Panc1 (cell line): Measurements from ENCODE around the gene ANKLE2. TPM values are rescaled to one million over a fixed set of nuclear protein-coding genes. Genes with fewer than 3 reads are reported as not detected.

Experiments
- ATAC-seq: fragments of 200-7000 bp; cut with Tn5 transposase; 2 replicates; pipeline ENCODE4 v1.9.1; 2020; ENCODE audit warnings: mild to moderate bottlenecking, moderate library complexity
- BruUV-seq: library from RNA; stranded (reverse); fragments of 400-500 nt; replicated peaks from 2 replicates; lab custom pipeline; 2021; lab: Mats Ljungman, UMichigan
- CTCF ChIA-PET: fragments of 300-600 bp; sonication (Branson Sonifier 250); formaldehyde crosslinking; loops from one replicate; lab custom pipeline; 2022; ENCODE audit warnings: antibody characterized with exemption; lab: Charles Lee
- POLR2A ChIA-PET: fragments of 300-600 bp; sonication (Branson Sonifier 250); formaldehyde crosslinking; loops from one replicate; lab custom pipeline; 2022; ENCODE audit warnings: antibody characterized with exemption; lab: Charles Lee
- DNase-seq: peaks from one replicate; pipeline ENCODE4 v3.0.0-alpha.2; 2010; ENCODE audit warnings: low read depth, low spot score
- H3K27ac ChIP-seq: 2 replicates; pipeline ENCODE4 v1.5.1; 2011; ENCODE audit warnings: mild to moderate bottlenecking, low read length, inconsistent platforms
- H3K27me3 ChIP-seq: fragments of 200-500 bp; sonication (Bioruptor generic); 2 replicates; pipeline ENCODE4 v1.6.0; 2014; ENCODE audit warnings: low read length, inconsistent platforms; ENCODE audit not compliant: control insufficient read depth, insufficient read depth
- H3K36me3 ChIP-seq: fragments of 200-500 bp; sonication (Bioruptor generic); 2 replicates; pipeline ENCODE4 v1.5.1; 2014; ENCODE audit warnings: inconsistent platforms, mild to moderate bottlenecking, low read length, moderate library complexity; ENCODE audit not compliant: control insufficient read depth, insufficient read depth
- H3K4me1 ChIP-seq: 2 replicates; pipeline ENCODE4 v1.5.1; 2011; ENCODE audit warnings: inconsistent platforms, mild to moderate bottlenecking, low read length, moderate library complexity; ENCODE audit not compliant: control insufficient read depth, insufficient read depth
- H3K4me3 ChIP-seq, 2 experiments: 2 replicates each; pipeline ENCODE4 v1.5.1; 2011 to 2012; ENCODE audit warnings: low read depth in 2 of 2, low read length in 2 of 2, mild to moderate bottlenecking in 2 of 2, inconsistent platforms in 1 of 2, moderate library complexity in 1 of 2
- H3K9me3 ChIP-seq: fragments of 200-500 bp; sonication (Bioruptor generic); 2 replicates; pipeline ENCODE4 v1.5.1; 2014; ENCODE audit warnings: low read depth, mild to moderate bottlenecking, inconsistent platforms, low read length, moderate library complexity; ENCODE audit not compliant: control insufficient read depth, insufficient read depth
- POLR2AphosphoS5 ChIP-seq: IDR thresholded peaks from 2 replicates; pipeline ENCODE4 v1.6.1; 2012; ENCODE audit warnings: mild to moderate bottlenecking, low read depth, low read length, moderate library complexity
- SIN3A ChIP-seq: IDR thresholded peaks from 2 replicates; pipeline ENCODE4 v1.6.1; 2012; ENCODE audit warnings: low read depth, mild to moderate bottlenecking, low read length, moderate library complexity, borderline replicate concordance; ENCODE audit not compliant: insufficient read depth
- TCF7L2 ChIP-seq: IDR thresholded peaks from 2 replicates; pipeline ENCODE4 v1.6.1; 2011; ENCODE audit warnings: mild to moderate bottlenecking, low read depth, low read length, inconsistent platforms
- in situ Hi-C: cut with HindIII; loops from 2 replicates; pipeline ENCODE4 v1.10.0; 2016; ENCODE audit warnings: low sequenced_read_pairs, low pct_unique_long_range_greater_than_20kb
- intact Hi-C: fragments of 100-400 bp; cut with micrococcal nuclease; formaldehyde crosslinking; loops from one replicate; pipeline ENCODE4 v1.10.0; 2022; ENCODE audit not compliant: unreplicated experiment
- total RNA-seq: library from RNA; stranded (reverse); gene quantifications from one replicate; pipeline ENCODE4 v1.2.1, GENCODE V29; 2021; ENCODE audit not compliant: unreplicated experiment
- TF ChIP-seq, protein P1 (sequence below), 2 experiments: IDR thresholded peaks; 2 replicates each; pipeline ENCODE4 v1.6.1; 2011 to 2012; ENCODE audit warnings: low read depth in 2 of 2, control low read depth in 1 of 2, low read length in 1 of 2, mild to moderate bottlenecking in 1 of 2, moderate library complexity in 1 of 2; ENCODE audit not compliant: insufficient read depth in 1 of 2
- TF ChIP-seq, protein P2 (sequence below): fragments of 450-650 bp; IDR thresholded peaks from 2 replicates; pipeline ENCODE4 v1.5.1; 2017; ENCODE audit warnings: mild to moderate bottlenecking

ANKLE2 gene
- total RNA-seq, 1 experiment from 2014 or later, result 88.7 TPM

DNA sequence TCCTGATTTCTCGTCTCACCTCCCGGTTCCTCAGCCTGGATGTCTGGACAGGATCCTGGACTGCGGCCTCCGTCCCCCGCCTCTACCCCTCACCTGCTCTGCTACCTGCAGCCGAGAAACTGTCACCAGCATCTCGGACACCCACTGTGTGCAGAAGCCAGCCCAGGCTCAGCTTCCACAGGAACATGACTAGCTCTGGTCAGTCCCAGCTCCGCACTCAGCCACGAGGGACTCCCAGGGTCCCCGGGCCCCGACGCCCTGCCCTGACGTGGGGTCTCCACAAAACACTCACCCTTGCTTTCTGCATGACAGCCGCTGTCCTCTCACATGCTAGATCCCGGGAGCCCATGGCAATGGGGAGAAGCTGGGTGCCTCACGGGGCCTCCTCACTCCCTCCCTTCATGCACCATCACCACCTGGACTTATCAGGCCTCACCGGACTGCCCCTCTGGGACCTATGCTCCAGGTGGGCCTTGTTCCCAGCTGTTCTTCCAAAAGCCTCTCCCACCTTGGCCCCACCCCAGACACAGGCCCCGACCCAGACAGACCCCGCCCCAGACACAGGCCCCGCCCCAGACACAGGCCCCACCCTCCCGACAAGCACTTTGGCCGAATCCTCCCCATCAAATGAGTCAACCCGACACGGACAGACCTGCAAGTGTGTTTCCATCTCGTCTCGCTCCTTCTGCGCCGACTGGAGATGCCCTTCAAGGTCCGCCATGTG, 26.9 kb upstream of the ANKLE2 start:
- Histone ChIP-seq H3K4me1 (no peaks in the 10 kb centered on the region), H3K4me3 (no peak overlapping the region), H3K36me3 (peaks cover 5% of the 10 kb centered on the region; the same call in 1 of the 2 replicates), H3K27me3 (no peaks in the 10 kb centered on the region), H3K27ac (no peak overlapping the region), H3K9me3 (no peaks in the 10 kb centered on the region)
- in situ Hi-C loops (no loop called here), intact Hi-C loops (no loop called here)
- POLR2A ChIA-PET, result interaction anchor here (0.7 kb wide), 1 partner anchor 33 kb away, joined by 6 read pairs; no protein-coding TSS in a partner anchor
- DNase-seq (no peak), ATAC-seq (peak; percentile 71; the same call in 1 of the 2 replicates)
- no TSS peak for BruUV-seq
- CTCF ChIA-PET, result no interaction called here
- TF ChIP-seq, protein P1, sequence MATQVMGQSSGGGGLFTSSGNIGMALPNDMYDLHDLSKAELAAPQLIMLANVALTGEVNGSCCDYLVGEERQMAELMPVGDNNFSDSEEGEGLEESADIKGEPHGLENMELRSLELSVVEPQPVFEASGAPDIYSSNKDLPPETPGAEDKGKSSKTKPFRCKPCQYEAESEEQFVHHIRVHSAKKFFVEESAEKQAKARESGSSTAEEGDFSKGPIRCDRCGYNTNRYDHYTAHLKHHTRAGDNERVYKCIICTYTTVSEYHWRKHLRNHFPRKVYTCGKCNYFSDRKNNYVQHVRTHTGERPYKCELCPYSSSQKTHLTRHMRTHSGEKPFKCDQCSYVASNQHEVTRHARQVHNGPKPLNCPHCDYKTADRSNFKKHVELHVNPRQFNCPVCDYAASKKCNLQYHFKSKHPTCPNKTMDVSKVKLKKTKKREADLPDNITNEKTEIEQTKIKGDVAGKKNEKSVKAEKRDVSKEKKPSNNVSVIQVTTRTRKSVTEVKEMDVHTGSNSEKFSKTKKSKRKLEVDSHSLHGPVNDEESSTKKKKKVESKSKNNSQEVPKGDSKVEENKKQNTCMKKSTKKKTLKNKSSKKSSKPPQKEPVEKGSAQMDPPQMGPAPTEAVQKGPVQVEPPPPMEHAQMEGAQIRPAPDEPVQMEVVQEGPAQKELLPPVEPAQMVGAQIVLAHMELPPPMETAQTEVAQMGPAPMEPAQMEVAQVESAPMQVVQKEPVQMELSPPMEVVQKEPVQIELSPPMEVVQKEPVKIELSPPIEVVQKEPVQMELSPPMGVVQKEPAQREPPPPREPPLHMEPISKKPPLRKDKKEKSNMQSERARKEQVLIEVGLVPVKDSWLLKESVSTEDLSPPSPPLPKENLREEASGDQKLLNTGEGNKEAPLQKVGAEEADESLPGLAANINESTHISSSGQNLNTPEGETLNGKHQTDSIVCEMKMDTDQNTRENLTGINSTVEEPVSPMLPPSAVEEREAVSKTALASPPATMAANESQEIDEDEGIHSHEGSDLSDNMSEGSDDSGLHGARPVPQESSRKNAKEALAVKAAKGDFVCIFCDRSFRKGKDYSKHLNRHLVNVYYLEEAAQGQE (IDR thresholded peaks at IDR 0.05; ENCODE audit: insufficient read depth in 1 of 2, low read depth in 2 of 2, low read length in 1 of 2), result no peak
- no peak for TF ChIP-seq SIN3A
- TF ChIP-seq TCF7L2, result no peak
- TF ChIP-seq, protein P2, sequence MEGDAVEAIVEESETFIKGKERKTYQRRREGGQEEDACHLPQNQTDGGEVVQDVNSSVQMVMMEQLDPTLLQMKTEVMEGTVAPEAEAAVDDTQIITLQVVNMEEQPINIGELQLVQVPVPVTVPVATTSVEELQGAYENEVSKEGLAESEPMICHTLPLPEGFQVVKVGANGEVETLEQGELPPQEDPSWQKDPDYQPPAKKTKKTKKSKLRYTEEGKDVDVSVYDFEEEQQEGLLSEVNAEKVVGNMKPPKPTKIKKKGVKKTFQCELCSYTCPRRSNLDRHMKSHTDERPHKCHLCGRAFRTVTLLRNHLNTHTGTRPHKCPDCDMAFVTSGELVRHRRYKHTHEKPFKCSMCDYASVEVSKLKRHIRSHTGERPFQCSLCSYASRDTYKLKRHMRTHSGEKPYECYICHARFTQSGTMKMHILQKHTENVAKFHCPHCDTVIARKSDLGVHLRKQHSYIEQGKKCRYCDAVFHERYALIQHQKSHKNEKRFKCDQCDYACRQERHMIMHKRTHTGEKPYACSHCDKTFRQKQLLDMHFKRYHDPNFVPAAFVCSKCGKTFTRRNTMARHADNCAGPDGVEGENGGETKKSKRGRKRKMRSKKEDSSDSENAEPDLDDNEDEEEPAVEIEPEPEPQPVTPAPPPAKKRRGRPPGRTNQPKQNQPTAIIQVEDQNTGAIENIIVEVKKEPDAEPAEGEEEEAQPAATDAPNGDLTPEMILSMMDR, result no peak
- no peak for TF ChIP-seq POLR2AphosphoS5

DNA sequence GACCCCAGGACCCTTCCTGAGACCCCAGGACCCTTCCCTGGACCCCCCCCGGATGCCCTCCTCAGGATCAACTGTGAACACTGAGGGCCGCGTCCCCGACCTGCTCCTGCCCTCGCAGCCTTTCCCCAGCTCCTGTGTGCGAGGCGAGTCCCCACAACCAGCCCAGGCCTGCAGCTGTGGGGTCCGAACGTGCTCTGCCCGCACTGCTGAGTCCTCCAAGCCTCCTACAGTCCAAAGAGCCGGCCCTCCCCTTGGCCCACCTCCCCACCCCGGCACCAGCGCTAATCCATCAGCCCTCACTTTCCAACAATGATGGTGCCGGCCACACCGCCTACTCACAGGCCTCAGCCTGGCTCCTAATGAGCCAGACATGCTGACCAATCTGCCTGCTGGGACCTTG, 26.2 kb upstream of the ANKLE2 start:
- in situ Hi-C loops, result no loop called here
- no peaks in the 10 kb centered on the region for H3K9me3 ChIP-seq
- POLR2A ChIA-PET, result no interaction called here
- ATAC-seq (no peak), DNase-seq (no peak)
- CTCF ChIA-PET, result no interaction called here
- no peak overlapping the region for H3K4me3 ChIP-seq
- H3K27ac ChIP-seq, result no peak overlapping the region
- BruUV-seq, result no TSS peak
- TF ChIP-seq TCF7L2 (no peak), SIN3A (no peak), POLR2AphosphoS5 (no peak)
- TF ChIP-seq, protein P2, result no peak
- TF ChIP-seq, protein P1 (IDR thresholded peaks at IDR 0.05; ENCODE audit: insufficient read depth in 1 of 2, low read depth in 2 of 2, low read length in 1 of 2), result no peak
- H3K27me3 ChIP-seq, result no peaks in the 10 kb centered on the region
- peaks cover 5% of the 10 kb centered on the region; the same call in 1 of the 2 replicates for H3K36me3 ChIP-seq
- H3K4me1 ChIP-seq, result no peaks in the 10 kb centered on the region
- intact Hi-C loops, result no loop called here
